Endothelial cell (in vitro differentiated cells): ENCODE measurements around the gene ASTE1. TPM values are rescaled to one million over a fixed set of nuclear protein-coding genes. Genes with fewer than 3 reads are reported as not detected.
A peak's percentile ranks its signal among the peaks of the same experiment; 100 is the strongest.

Experiments
- DNase-seq: peaks from one replicate; pipeline ENCODE4 v3.0.0; 2021; ENCODE audit warnings: low spot score
- H3K27ac Mint-ChIP-seq: one replicate; pipeline ENCODE4 v1.8.0; 2021; ENCODE audit warnings: mixed read lengths, inconsistent platforms; ENCODE audit not compliant: unreplicated experiment
- H3K27me3 Mint-ChIP-seq: one replicate; pipeline ENCODE4 v1.8.0; 2021; ENCODE audit warnings: mild to moderate bottlenecking, moderate library complexity, mixed read lengths, inconsistent platforms; ENCODE audit not compliant: unreplicated experiment
- H3K36me3 Mint-ChIP-seq: one replicate; pipeline ENCODE4 v1.8.0; 2021; ENCODE audit warnings: mild to moderate bottlenecking, low read depth, mixed read lengths, inconsistent platforms; ENCODE audit not compliant: unreplicated experiment
- H3K4me1 Mint-ChIP-seq: one replicate; pipeline ENCODE4 v1.8.0; 2021; ENCODE audit warnings: mild to moderate bottlenecking, mixed read lengths, inconsistent platforms; ENCODE audit not compliant: unreplicated experiment
- H3K4me3 Mint-ChIP-seq: one replicate; pipeline ENCODE4 v1.8.0; 2021; ENCODE audit warnings: mild to moderate bottlenecking, mixed read lengths, inconsistent platforms; ENCODE audit not compliant: unreplicated experiment
- H3K9me3 Mint-ChIP-seq: one replicate; pipeline ENCODE4 v1.8.0; 2021; ENCODE audit warnings: mixed read lengths, inconsistent platforms; ENCODE audit not compliant: unreplicated experiment
- total RNA-seq: library from RNA; stranded (reverse); fragmentation: NEBNext Ultra II Directional; extraction: Animal tissue kit (Norgen Biotek cat#: 25700); gene quantifications from one replicate; pipeline ENCODE4 v1.2.1, GENCODE V29; 2021; ENCODE audit not compliant: unreplicated experiment
- TF ChIP-seq, protein P1 (sequence below): fragments of 200-600 bp; sonication (generic); IDR thresholded peaks from one replicate; pipeline ENCODE4 v1.5.0; 2021; ENCODE audit warnings: antibody characterized with exemption; ENCODE audit not compliant: unreplicated experiment

ASTE1 gene
- total RNA-seq, 1 donor from 2014 or later: 5.5 TPM

DNA sequence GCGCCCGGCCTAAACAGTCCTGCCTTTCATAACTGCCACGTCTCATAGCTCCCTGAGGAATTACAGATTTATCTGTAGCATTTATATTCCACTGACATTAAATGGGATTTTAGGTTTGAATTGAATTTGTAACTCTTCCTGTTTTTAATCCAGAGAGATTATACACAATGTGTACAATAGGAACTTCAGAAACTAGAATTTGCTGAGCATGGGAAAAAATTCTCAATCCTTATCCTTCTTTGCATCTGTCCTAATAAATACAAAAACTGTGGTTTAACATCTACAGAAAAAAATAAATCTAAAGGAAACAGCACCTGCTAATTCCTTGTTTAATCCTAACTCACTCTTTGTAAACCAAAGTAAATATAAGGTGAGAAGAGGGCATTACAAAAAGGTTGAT, 2.2 kb upstream of the ASTE1 start:
- TF ChIP-seq, protein P1, sequence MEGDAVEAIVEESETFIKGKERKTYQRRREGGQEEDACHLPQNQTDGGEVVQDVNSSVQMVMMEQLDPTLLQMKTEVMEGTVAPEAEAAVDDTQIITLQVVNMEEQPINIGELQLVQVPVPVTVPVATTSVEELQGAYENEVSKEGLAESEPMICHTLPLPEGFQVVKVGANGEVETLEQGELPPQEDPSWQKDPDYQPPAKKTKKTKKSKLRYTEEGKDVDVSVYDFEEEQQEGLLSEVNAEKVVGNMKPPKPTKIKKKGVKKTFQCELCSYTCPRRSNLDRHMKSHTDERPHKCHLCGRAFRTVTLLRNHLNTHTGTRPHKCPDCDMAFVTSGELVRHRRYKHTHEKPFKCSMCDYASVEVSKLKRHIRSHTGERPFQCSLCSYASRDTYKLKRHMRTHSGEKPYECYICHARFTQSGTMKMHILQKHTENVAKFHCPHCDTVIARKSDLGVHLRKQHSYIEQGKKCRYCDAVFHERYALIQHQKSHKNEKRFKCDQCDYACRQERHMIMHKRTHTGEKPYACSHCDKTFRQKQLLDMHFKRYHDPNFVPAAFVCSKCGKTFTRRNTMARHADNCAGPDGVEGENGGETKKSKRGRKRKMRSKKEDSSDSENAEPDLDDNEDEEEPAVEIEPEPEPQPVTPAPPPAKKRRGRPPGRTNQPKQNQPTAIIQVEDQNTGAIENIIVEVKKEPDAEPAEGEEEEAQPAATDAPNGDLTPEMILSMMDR: no peak
- H3K27me3 Mint-ChIP-seq: peaks cover 5% of the 10 kb centered on the region
- no peak overlapping the region for H3K4me3 Mint-ChIP-seq
- peaks cover 12% of the 10 kb centered on the region for H3K4me1 Mint-ChIP-seq
- H3K9me3 Mint-ChIP-seq: no peaks in the 10 kb centered on the region
- no peak for DNase-seq
- no peak overlapping the region for H3K27ac Mint-ChIP-seq
- no peaks in the 10 kb centered on the region for H3K36me3 Mint-ChIP-seq

DNA sequence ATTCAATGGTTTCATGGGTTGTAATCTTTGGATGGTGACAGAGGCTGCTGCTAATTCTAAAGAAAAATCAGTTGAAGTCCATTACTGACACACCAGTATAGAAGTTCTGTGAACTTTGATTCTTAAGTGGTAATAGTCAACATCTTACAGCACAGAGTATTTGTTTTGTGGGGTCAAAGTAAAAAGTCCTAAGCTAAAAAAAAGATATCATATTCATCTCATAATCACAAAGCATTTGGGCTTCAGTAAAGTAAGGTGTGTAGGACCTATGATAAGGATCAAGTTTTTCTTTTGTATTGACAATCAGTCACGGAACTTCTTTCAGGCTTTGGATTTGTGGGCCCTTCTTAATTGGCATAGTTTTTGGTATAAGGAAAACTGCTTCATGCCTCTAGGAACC, 1.1 kb downstream of the ASTE1 start:
- TF ChIP-seq, protein P1: no peak
- peaks cover 3% of the 10 kb centered on the region for H3K36me3 Mint-ChIP-seq
- no peaks in the 10 kb centered on the region for H3K9me3 Mint-ChIP-seq
- peaks cover 15% of the 10 kb centered on the region for H3K4me1 Mint-ChIP-seq
- peak overlapping the region; percentile 96 for H3K27ac Mint-ChIP-seq
- peaks cover 6% of the 10 kb centered on the region for H3K27me3 Mint-ChIP-seq
- H3K4me3 Mint-ChIP-seq: peak overlapping the region; percentile 86
- no peak for DNase-seq

DNA sequence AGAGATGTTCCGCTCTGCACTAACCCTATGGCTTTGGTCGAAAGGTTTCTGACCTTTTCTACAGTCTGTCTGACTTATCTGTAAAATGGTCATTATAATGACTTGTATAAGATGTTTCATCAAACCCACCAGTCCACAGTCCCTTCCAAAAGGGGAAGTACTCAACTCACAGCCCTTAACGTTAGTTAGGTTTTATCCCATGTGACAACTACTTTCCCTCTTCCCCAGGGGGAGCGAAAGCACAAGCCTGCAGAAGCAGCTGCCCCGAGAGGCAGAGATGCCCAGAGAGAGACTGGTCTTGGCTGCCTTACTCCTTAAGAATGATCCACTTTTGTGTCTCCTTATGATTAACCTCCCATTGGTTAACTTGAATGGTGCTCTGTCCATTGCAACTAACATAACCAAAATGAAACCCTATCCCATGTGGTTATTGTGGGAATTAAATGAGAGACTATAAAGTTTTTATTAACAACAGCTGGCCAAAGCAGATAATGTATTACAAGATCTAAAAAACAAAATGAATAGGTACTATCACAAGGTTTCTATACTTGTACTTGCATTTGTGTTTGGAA, 6.4 kb downstream of the ASTE1 start:
- Mint-ChIP-seq H3K9me3 (no peaks in the 10 kb centered on the region), H3K4me1 (peaks cover 2% of the 10 kb centered on the region), H3K27ac (no peak overlapping the region), H3K4me3 (no peak overlapping the region), H3K36me3 (peaks cover 7% of the 10 kb centered on the region), H3K27me3 (peaks cover 1% of the 10 kb centered on the region)
- TF ChIP-seq, protein P1: no peak
- DNase-seq: no peak

DNA sequence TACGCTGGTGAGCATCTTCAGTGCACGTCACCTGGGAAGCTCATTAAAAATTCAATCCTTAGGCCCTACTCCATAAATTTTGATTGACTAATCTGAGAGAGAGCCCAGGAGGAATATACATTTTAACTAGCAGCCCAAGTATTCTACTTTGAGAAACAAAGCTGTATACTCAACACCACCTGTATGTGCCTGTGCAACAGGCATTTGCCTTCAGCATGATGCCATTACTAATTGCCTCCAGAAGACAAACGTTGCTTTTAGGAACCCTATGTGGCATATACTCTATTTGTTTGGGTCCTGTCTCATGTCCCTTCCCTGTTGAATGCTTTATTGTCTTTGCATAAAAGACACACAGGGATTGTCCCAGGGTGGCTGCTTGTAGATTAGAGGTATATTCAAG, 7.7 kb downstream of the ASTE1 start:
- Mint-ChIP-seq H3K36me3 (peaks cover 9% of the 10 kb centered on the region), H3K27ac (no peak overlapping the region), H3K9me3 (no peaks in the 10 kb centered on the region), H3K27me3 (peaks cover 1% of the 10 kb centered on the region), H3K4me3 (no peak overlapping the region), H3K4me1 (peaks cover 2% of the 10 kb centered on the region)
- no peak for DNase-seq
- TF ChIP-seq, protein P1: no peak

DNA sequence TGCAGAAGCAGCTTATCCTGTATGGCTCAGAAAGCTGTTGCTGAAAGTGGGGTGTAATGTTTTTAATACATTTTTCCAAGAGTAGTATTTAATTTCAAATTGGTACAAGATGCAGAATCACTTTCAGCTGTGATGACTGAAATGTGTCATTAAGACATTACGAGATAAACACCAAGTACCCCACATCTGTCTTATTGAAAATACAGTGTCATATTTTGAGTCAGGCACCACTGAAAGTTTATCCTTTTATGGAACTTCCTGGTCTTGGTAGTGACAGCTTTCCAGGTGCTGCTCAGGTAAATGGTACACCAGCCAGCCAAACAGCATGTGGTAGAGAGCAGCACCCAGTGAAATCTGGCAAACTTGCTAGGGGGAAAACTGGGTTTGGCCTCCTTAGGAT, 16.9 kb downstream of the ASTE1 start:
- Mint-ChIP-seq H3K4me1 (no peaks in the 10 kb centered on the region), H3K9me3 (no peaks in the 10 kb centered on the region), H3K4me3 (no peak overlapping the region), H3K36me3 (peaks cover 15% of the 10 kb centered on the region), H3K27me3 (no peaks in the 10 kb centered on the region), H3K27ac (no peak overlapping the region)
- no peak for DNase-seq
- TF ChIP-seq, protein P1: no peak
